Transverse colon (tissue), 4 donors: Measurements from ENCODE around the gene TPD52L1. TPM values are rescaled to one million over a fixed set of nuclear protein-coding genes. Genes with fewer than 3 reads are reported as not detected.

Experiments
- DNase-seq: peaks from one replicate; pipeline ENCODE4 v3.0.0-alpha.2; 2019
- H3K27ac ChIP-seq, 4 donors: fragments of 200-600 bp; sonication (generic); 2 replicates each; pipeline ENCODE4 v1.5.1; 2016 to 2018; ENCODE audit warnings: inconsistent platforms in 4 of 4
- H3K27me3 ChIP-seq: fragments of 200-600 bp; sonication (generic); 2 replicates; pipeline ENCODE4 v1.5.1; 2017; ENCODE audit warnings: inconsistent platforms
- H3K36me3 ChIP-seq, 4 donors: fragments of 200-600 bp; sonication (generic); 2 replicates each; pipeline ENCODE4 v1.5.1; 2017 to 2019; ENCODE audit warnings: inconsistent platforms in 4 of 4
- H3K4me1 ChIP-seq, 4 donors: fragments of 200-600 bp; sonication (generic); 2 replicates each; pipeline ENCODE4 v1.5.1; 2017 to 2020; ENCODE audit warnings: inconsistent platforms in 4 of 4
- H3K4me3 ChIP-seq, 4 donors: fragments of 200-600 bp; sonication (generic); 1 replicate in 1 of 4; 2 replicates in 3 of 4; pipeline versions ENCODE4 v1.5.1 to v1.6.1; 2017 to 2019; ENCODE audit warnings: inconsistent platforms in 4 of 4
- H3K9me3 ChIP-seq, 2 donors: fragments of 200-600 bp; sonication (generic); 2 replicates each; pipeline ENCODE4 v1.5.1; 2017 to 2019; ENCODE audit warnings: inconsistent platforms in 2 of 2
- CTCF ChIP-seq, 5 experiments: fragments of 200-600 bp in 3 of 5; fragments of 450-650 bp in 2 of 5; sonication (generic) in 3 of 5; IDR thresholded peaks; 1 replicate in 2 of 5; 2 replicates in 3 of 5; pipeline ENCODE4 v1.5.1; 2016 to 2017; ENCODE audit warnings: antibody characterized with exemption in 5 of 5, inconsistent platforms in 3 of 5, mild to moderate bottlenecking in 2 of 5, moderate library complexity in 1 of 5
- EP300 ChIP-seq: sonication (generic); formaldehyde crosslinking; IDR thresholded peaks from one replicate; pipeline ENCODE4 v1.6.1; 2017; ENCODE audit warnings: antibody characterized with exemption, low read depth
- POLR2A ChIP-seq: fragments of 450-650 bp; IDR thresholded peaks from one replicate; pipeline ENCODE4 v1.6.1; 2016; ENCODE audit warnings: antibody characterized with exemption, mild to moderate bottlenecking, moderate library complexity
- POLR2AphosphoS5 ChIP-seq, 3 donors: sonication (generic); formaldehyde crosslinking; IDR thresholded peaks; one replicate each; pipeline ENCODE4 v1.6.1; 2016; ENCODE audit warnings: antibody characterized with exemption in 3 of 3
- WGBS, 2 donors: methylation state at CpG; one replicate each; pipeline ENCODE4 v1.1.5; 2018; ENCODE audit warnings: low coverage in 1 of 2; 5-methylcytosine and 5-hydroxymethylcytosine counted together
- in situ Hi-C, 4 donors: fragments of 200-750 bp; cut with MboI; loops; one replicate each; pipeline versions ENCODE4 v1.15.0 to v1.15.1; 2017; ENCODE audit warnings: low sequenced_read_pairs in 3 of 4, low pct_ligation_motif_present in 1 of 4, low pct_unique_long_range_greater_than_20kb in 1 of 4
- intact Hi-C: fragments of 100-400 bp; cut with DNase I; formaldehyde crosslinking; loops from one replicate; pipeline ENCODE4 v1.15.1; 2023; ENCODE audit warnings: low total_unique reads
- total RNA-seq, 4 donors: library from RNA; depleted of rRNA; stranded (reverse); fragments of >200 nt; gene quantifications; one replicate each; pipeline ENCODE4 v1.1.0, GENCODE V29; 2016

The TPD52L1 gene
- total RNA-seq, 4 donors from 2014 or later = 2.6 to 96.5 (median 25.2) TPM

GRCh38 chr6:125307150-125307838, 153.7 kb downstream of the TPD52L1 start:
- Histone ChIP-seq H3K4me1 (peaks cover 0 to 3% (median 1%) of the 10 kb centered on the region in 4 donors), H3K9me3 (no peaks in the 10 kb centered on the region), H3K27ac (no peak overlapping the region), H3K4me3 (no peak overlapping the region), H3K36me3 (no peaks in the 10 kb centered on the region), H3K27me3 (peaks cover 5% of the 10 kb centered on the region)
- no peak for TF ChIP-seq POLR2AphosphoS5 (IDR thresholded peaks at IDR 0.05)
- TF ChIP-seq CTCF (IDR thresholded peaks at IDR 0.05) = no peak
- TF ChIP-seq POLR2A = no peak
- TF ChIP-seq EP300 = no peak
- intact Hi-C loops (no loop called here), in situ Hi-C loops (loop anchor here (10.0 to 25.0 kb wide), 2 partner anchors 655 to 688 kb away; partner anchors contain the start of gene HINT3 (in 3 of the 4))
- 68 to 75% methylated on average over 5 to 6 of the region's 6 CpGs for WGBS, 2 donors
- DNase-seq = no peak

GRCh38 chr6:125307964-125308615, 154.5 kb downstream of the TPD52L1 start:
- H3K4me1 ChIP-seq = peaks cover 0 to 3% (median 1%) of the 10 kb centered on the region in 4 donors
- no peak overlapping the region for H3K4me3 ChIP-seq
- peaks cover 5% of the 10 kb centered on the region for H3K27me3 ChIP-seq
- no peaks in the 10 kb centered on the region for H3K9me3 ChIP-seq
- TF ChIP-seq POLR2AphosphoS5 (IDR thresholded peaks at IDR 0.05) (no peak), CTCF (IDR thresholded peaks at IDR 0.05) (no peak), POLR2A (no peak), EP300 (no peak)
- DNase-seq = no peak
- no peaks in the 10 kb centered on the region for H3K36me3 ChIP-seq
- in situ Hi-C loops = loop anchor here (10.0 to 25.0 kb wide), 2 partner anchors 654 to 687 kb away; partner anchors contain the start of gene HINT3 (in 3 of the 4)
- H3K27ac ChIP-seq = no peak overlapping the region
- WGBS, 2 donors = 32 to 36% methylated on average over 6 of the region's 6 CpGs
- intact Hi-C loops = no loop called here

- Histone ChIP-seq H3K27ac (no peak overlapping the region), H3K4me1 (peaks cover 0 to 3% (median 1%) of the 10 kb centered on the region in 4 donors), H3K27me3 (peaks cover 5% of the 10 kb centered on the region), H3K4me3 (no peak overlapping the region), H3K36me3 (no peaks in the 10 kb centered on the region), H3K9me3 (no peaks in the 10 kb centered on the region)
- DNase-seq = no peak
- in situ Hi-C loops (loop anchor here (5.0 to 25.0 kb wide), 4 partner anchors 451 to 664 kb away; partner anchors contain the start of gene HINT3 (in 3 of the 4)), intact Hi-C loops (loop anchor here (5.0 kb wide), 1 partner anchor 456 kb away; no protein-coding TSS in a partner anchor)
- TF ChIP-seq CTCF (IDR thresholded peaks at IDR 0.05) = peak; percentile 65 to 81 (median 72)
- no peak for TF ChIP-seq POLR2A
- no peak for TF ChIP-seq EP300
- TF ChIP-seq POLR2AphosphoS5 (IDR thresholded peaks at IDR 0.05) = no peak
- WGBS, 2 donors = 47 to 51% methylated on average over 7 of the region's 7 CpGs
Observed at GRCh38 chr6:125310994-125311649, 157.5 kb downstream of the TPD52L1 start.

- no peak for DNase-seq
- H3K27me3 ChIP-seq = peaks cover 5% of the 10 kb centered on the region
- H3K9me3 ChIP-seq = no peaks in the 10 kb centered on the region
- WGBS, 2 donors = 60% methylated on average over 1 to 2 of the region's 2 CpGs
- intact Hi-C loops (loop anchor here (5.0 kb wide), 1 partner anchor 455 kb away; no protein-coding TSS in a partner anchor), in situ Hi-C loops (loop anchor here (5.0 to 25.0 kb wide), 4 partner anchors 450 to 662 kb away; partner anchors contain the start of gene HINT3 (in 3 of the 4))
- H3K36me3 ChIP-seq = no peaks in the 10 kb centered on the region
- peaks cover 0 to 3% (median 1%) of the 10 kb centered on the region in 4 donors for H3K4me1 ChIP-seq
- TF ChIP-seq EP300 = no peak
- no peak for TF ChIP-seq POLR2AphosphoS5 (IDR thresholded peaks at IDR 0.05)
- H3K27ac ChIP-seq = no peak overlapping the region
- H3K4me3 ChIP-seq = no peak overlapping the region
Observed at GRCh38 chr6:125312478-125312877, 158.9 kb downstream of the TPD52L1 start.
